ENCODE data around the gene MICU2. TPM values are rescaled to one million over a fixed set of nuclear protein-coding genes. Genes with fewer than 3 reads are reported as not detected.

Gene MICU2
- total and polyA plus RNA-seq, 12 donors: 46.7 to 65.5 (median 59.5) TPM

DNA sequence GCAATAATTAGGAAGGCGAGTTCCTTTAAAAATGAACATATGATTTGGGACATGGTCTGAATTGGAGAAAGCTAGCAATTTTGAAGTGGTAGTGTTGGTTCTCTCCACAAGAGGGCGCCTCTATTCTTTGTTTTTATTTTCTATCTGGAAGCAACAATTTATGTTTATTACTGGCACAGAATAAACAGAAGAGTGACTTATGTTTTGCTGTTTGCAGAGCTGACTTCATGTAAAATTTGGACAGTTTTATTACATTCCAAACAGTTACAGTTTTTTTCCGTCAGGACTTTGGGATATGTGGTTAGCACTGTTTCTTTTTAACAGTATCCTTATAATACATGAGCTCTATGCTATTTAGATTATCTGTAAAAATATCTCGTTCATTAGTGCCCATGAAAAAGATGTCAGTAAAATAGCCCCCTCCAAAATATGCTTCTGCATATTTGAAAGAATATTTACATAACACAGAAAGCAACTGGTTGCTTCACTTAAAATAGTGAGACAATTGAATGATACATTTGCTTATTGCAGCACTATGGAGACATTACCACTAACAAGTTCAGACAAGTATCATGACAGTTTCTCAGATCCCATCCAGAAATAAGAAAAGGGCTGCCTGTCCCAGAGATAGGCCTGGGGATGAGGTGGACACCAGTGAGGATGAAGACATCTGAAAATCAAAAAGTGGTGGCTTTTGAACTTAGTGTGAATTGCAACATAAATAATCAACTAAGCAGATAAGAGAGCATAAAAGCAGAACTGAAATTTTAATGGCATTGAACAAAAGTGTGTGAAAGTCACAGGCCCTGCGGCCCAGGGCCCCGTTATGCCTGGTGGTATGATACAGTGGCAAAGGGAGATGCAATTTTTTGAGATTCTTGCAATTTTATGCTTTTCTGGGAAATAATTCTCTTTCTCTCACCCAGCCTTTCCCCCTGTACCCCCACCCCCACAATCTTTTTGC lies 34.6 kb upstream of the MICU2 start:
- no peak for DNase-seq
- peaks cover 0 to 5% (median 0%) of the 10 kb centered on the region in 9 donors for H3K4me1 ChIP-seq
- 38 to 41% methylated on average over 6 of the region's 6 CpGs for WGBS, 2 donors
- H3K4me3 ChIP-seq: no peak overlapping the region
- intact Hi-C loops (cut with DNase I): loop anchor here in 8 of 10 donors (5.0 to 10.0 kb wide), 5 partner anchors 636 to 1376 kb away; no protein-coding TSS in a partner anchor
- no peaks in the 10 kb centered on the region for H3K36me3 ChIP-seq
- H3K9me3 ChIP-seq: no peaks in the 10 kb centered on the region
- H3K27ac ChIP-seq: no peak overlapping the region
- ATAC-seq: no peak
- peak; percentile 65 to 91 (median 82) for TF ChIP-seq CTCF (IDR thresholded peaks at IDR 0.05)
- H3K27me3 ChIP-seq: peaks cover 0 to 21% (median 7%) of the 10 kb centered on the region in 7 donors

GRCh38 chr13:21637296-21637695 lies 33.3 kb upstream of the MICU2 start:
- 79 to 81% methylated on average over 13 of the region's 13 CpGs for WGBS, 2 donors
- no peak overlapping the region for H3K27ac ChIP-seq
- H3K9me3 ChIP-seq: peaks cover 0 to 1% (median 0%) of the 10 kb centered on the region in 11 donors
- TF ChIP-seq CTCF (IDR thresholded peaks at IDR 0.05): no peak
- H3K27me3 ChIP-seq: peaks cover 0 to 21% (median 7%) of the 10 kb centered on the region in 7 donors
- H3K4me3 ChIP-seq: no peak overlapping the region
- no peak for DNase-seq
- ATAC-seq: no peak
- intact Hi-C loops (cut with DNase I): loop anchor here in 8 of 10 donors (5.0 to 10.0 kb wide), 5 partner anchors 638 to 1378 kb away; no protein-coding TSS in a partner anchor
- peaks cover 0 to 5% (median 0%) of the 10 kb centered on the region in 9 donors for H3K4me1 ChIP-seq
- no peaks in the 10 kb centered on the region for H3K36me3 ChIP-seq

DNA sequence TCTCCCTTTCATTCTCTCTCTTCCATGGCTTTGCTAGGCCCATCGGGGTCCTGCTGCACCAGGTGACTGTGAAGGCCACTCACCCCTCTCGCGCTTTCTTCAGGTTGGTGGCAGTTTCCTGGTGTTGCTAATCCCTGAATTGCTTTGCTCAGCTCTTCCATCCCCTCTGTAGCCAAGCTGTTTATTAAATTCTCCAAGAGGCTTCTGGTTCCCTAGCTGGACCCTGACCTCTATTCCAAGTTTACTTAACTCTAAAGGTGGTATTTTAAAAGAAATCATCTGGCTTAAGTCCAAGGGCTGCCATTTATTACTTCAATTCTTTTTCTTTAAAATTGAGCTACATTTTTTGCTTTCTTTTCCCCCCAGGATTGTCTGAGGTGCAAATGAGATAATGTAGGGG lies 32.7 kb upstream of the MICU2 start:
- H3K9me3 ChIP-seq: peaks cover 0 to 8% (median under 1%) of the 10 kb centered on the region in 11 donors
- H3K27ac ChIP-seq: no peak overlapping the region
- ATAC-seq (no peak), DNase-seq (no peak)
- intact Hi-C loops (cut with DNase I): loop anchor here in 8 of 10 donors (5.0 to 10.0 kb wide), 5 partner anchors 638 to 1378 kb away; no protein-coding TSS in a partner anchor
- no peaks in the 10 kb centered on the region for H3K36me3 ChIP-seq
- TF ChIP-seq CTCF (IDR thresholded peaks at IDR 0.05): no peak
- peaks cover 0 to 20% (median 6%) of the 10 kb centered on the region in 7 donors for H3K27me3 ChIP-seq
- no peak overlapping the region for H3K4me3 ChIP-seq
- H3K4me1 ChIP-seq: peaks cover 0 to 5% (median 0%) of the 10 kb centered on the region in 9 donors
- 85 to 95% methylated on average over 3 of the region's 3 CpGs for WGBS, 2 donors

DNA sequence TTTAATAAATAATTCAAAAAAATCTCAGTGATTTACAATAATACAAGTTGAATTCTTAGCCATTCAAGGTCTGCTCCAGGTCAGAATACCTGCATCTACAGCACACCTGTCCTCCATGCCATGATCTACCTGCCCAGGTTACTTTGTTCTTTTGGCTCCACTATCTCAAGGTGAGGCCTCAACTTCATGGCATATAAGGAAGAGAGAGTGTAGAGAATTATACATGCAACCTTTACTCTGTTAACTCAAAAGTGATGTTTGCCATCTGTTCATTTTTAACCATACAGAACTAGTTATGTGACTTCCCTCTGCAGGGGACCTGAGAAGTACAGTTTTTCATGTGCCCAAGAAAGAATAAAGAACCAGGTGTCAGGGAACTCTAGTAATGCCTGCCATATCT lies 28.2 kb upstream of the MICU2 start:
- no peaks in the 10 kb centered on the region for H3K36me3 ChIP-seq
- DNase-seq (no peak), ATAC-seq (no peak)
- no peak overlapping the region for H3K27ac ChIP-seq
- peaks cover 0 to 18% (median 4%) of the 10 kb centered on the region in 11 donors for H3K9me3 ChIP-seq
- H3K27me3 ChIP-seq: peaks cover 0 to 6% (median 1%) of the 10 kb centered on the region in 7 donors
- no peaks in the 10 kb centered on the region for H3K4me1 ChIP-seq
- TF ChIP-seq CTCF (IDR thresholded peaks at IDR 0.05): no peak
- intact Hi-C loops (cut with DNase I): loop anchor here in 5 of 10 donors (10.0 kb wide), 3 partner anchors 643 to 1383 kb away; no protein-coding TSS in a partner anchor
- no peak overlapping the region for H3K4me3 ChIP-seq

Data from heart right ventricle (tissue), 16 donors.